ENCODE data around the gene TRPC3.

Gene TRPC3

DNA sequence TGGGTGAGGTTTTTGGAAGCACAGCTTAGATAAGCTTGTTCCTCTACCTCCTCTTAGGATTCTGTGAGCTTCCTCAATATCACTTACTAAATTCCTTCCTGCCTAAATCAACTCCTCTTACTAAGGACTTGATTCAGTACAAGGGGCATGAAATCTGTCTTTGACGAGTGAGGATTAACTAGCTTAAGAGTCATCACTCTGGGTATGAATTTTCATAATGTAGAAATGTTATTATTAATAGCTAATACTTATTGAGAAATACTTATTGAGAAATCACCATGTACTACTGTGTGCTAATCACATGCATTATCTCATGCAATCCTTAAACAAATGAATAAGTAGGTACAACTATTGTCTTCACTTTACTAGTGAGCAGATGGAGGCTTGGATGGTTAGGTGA, 28.6 kb downstream of the TRPC3 start:
- H3K27ac ChIP-seq: no peak overlapping the region
- TF ChIP-seq FOXP2 (optimal IDR thresholded peaks at IDR 0.05; ENCODE audit: control extremely low read depth, extremely low read length, insufficient read depth) (no peak), POLR2AphosphoS5 (IDR thresholded peaks at IDR 0.05; ENCODE audit: borderline replicate concordance, low read depth, low read length) (no peak), EZH2 (IDR thresholded peaks at IDR 0.05) (no peak)
- DNase-seq (ENCODE audit: low read depth, low spot score): no peak
- H3K36me3 ChIP-seq (ENCODE audit: insufficient read depth, low read length): no peaks in the 10 kb centered on the region
- H3K4me3 ChIP-seq: no peak overlapping the region
- H3K9ac ChIP-seq (ENCODE audit: insufficient read length): no peak overlapping the region
- H3K9me3 ChIP-seq (ENCODE audit: low read depth, low read length): no peaks in the 10 kb centered on the region

DNA sequence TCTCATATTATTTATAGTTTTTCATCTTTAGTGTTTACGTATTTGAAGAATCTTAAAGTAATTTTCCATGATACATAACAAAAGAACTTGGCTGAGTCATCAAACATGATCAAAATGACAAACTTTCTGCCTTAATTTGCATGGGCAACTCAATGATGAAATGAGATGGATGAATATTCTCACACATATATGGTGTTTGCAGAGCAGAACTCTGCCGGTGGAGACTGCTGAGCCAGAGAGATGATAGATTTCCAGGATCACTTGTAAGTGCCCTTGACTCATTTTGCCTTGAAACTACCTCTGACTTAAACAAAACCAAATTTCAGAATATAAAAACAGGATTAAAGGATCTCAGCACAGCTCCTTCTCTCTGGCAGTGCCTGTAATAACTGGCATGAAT, 38.2 kb downstream of the TRPC3 start:
- TF ChIP-seq EZH2 (IDR thresholded peaks at IDR 0.05) (no peak), POLR2AphosphoS5 (IDR thresholded peaks at IDR 0.05; ENCODE audit: borderline replicate concordance, low read depth, low read length) (no peak), FOXP2 (optimal IDR thresholded peaks at IDR 0.05; ENCODE audit: control extremely low read depth, extremely low read length, insufficient read depth) (no peak)
- H3K27ac ChIP-seq: no peak overlapping the region
- no peaks in the 10 kb centered on the region for H3K36me3 ChIP-seq (ENCODE audit: insufficient read depth, low read length)
- H3K9ac ChIP-seq (ENCODE audit: insufficient read length): no peak overlapping the region
- H3K9me3 ChIP-seq (ENCODE audit: low read depth, low read length): no peaks in the 10 kb centered on the region
- no peak for DNase-seq (ENCODE audit: low read depth, low spot score)
- no peak overlapping the region for H3K4me3 ChIP-seq

DNA sequence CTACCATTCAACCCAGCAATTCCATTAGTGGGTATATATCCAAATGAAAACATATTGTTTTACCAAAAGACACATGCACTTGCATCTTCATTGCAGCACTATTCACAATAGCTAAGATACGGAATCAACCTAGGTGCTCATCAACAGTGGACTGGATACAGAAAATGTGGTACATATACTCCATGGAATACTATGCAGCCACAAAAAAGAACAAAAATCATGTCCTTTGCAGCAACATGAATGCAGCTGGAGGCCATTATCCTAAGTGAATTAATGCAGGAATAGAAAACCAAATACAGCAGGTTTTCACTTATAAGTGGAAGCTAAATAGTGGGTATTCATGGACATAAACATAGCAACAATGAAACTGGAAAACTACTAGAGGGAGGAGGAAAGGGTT, 43.5 kb downstream of the TRPC3 start:
- H3K36me3 ChIP-seq (ENCODE audit: insufficient read depth, low read length): no peaks in the 10 kb centered on the region
- no peak for TF ChIP-seq FOXP2 (optimal IDR thresholded peaks at IDR 0.05; ENCODE audit: control extremely low read depth, extremely low read length, insufficient read depth)
- no peak for TF ChIP-seq POLR2AphosphoS5 (IDR thresholded peaks at IDR 0.05; ENCODE audit: borderline replicate concordance, low read depth, low read length)
- no peak for TF ChIP-seq EZH2 (IDR thresholded peaks at IDR 0.05)
- no peaks in the 10 kb centered on the region for H3K9me3 ChIP-seq (ENCODE audit: low read depth, low read length)
- DNase-seq (ENCODE audit: low read depth, low spot score): no peak
- H3K9ac ChIP-seq (ENCODE audit: insufficient read length): no peak overlapping the region
- no peak overlapping the region for H3K27ac ChIP-seq
- H3K4me3 ChIP-seq: no peak overlapping the region

DNA sequence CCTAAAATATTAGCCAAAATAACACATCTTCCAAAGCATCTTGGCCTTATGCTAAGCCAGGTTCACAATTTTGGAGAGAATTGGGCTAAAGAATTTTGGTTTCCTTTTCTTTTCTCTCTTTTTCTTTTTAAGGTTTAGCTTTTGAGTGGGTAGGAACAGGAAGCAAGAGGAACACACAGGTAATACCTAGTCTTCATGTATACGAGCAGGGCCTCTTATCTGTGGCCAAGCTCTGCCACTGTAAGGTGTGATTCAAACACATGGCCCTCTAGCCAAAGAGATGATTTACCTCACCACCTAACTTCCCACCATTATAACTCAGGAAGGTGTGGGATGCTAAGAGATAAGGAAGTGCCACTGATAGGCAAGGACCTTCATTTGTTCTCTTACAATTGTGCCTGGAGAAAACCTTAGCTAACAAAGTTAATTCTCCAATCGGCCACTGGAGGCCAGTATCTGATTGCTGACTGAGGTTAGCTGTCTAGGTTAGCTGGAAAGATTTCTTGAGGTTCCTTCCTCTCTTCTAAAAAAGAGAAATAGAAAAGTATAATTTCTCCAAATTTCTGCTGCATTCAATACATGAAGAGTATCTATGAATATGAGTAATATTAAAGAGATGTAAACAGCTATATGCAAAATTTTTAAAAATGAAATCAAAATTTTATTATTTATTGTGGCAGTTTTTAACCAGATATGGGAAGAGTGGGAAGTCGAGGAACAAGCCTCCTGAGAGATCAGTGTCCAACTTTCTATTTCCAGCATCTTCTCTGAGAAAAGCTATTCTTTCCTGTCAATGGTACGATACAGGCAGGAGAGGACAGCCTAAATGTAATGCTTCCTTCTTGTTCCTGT, 51.5 kb downstream of the TRPC3 start:
- H3K4me3 ChIP-seq: no peak overlapping the region
- H3K9ac ChIP-seq (ENCODE audit: insufficient read length): no peak overlapping the region
- TF ChIP-seq EZH2 (IDR thresholded peaks at IDR 0.05) (no peak), FOXP2 (optimal IDR thresholded peaks at IDR 0.05; ENCODE audit: control extremely low read depth, extremely low read length, insufficient read depth) (no peak), POLR2AphosphoS5 (IDR thresholded peaks at IDR 0.05; ENCODE audit: borderline replicate concordance, low read depth, low read length) (no peak)
- H3K36me3 ChIP-seq (ENCODE audit: insufficient read depth, low read length): no peaks in the 10 kb centered on the region
- no peaks in the 10 kb centered on the region for H3K9me3 ChIP-seq (ENCODE audit: low read depth, low read length)
- H3K27ac ChIP-seq: no peak overlapping the region
- DNase-seq (ENCODE audit: low read depth, low spot score): peak; percentile 24

DNA sequence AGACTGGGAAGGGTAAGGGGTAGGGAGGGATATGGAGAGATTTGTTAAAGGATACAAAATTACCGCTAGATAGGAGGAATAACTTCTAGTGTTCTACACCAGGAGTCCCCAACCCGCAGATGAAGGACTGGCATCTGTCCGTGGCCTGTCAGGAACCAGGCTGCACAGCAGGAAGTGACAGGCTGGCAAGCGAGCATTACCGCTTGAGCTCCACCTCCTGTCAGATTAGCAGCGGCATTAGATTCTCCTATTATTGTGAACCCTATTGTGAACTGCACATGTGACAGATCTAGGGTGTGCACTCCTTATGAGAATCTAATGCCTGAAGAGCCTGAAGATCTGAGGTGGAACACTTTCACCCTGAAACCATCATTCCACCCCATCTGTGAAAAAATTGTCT, 53.7 kb downstream of the TRPC3 start:
- TF ChIP-seq POLR2AphosphoS5 (IDR thresholded peaks at IDR 0.05; ENCODE audit: borderline replicate concordance, low read depth, low read length): no peak
- TF ChIP-seq FOXP2 (optimal IDR thresholded peaks at IDR 0.05; ENCODE audit: control extremely low read depth, extremely low read length, insufficient read depth): no peak
- TF ChIP-seq EZH2 (IDR thresholded peaks at IDR 0.05): no peak
- Histone ChIP-seq H3K4me3 (no peak overlapping the region), H3K36me3 (ENCODE audit: insufficient read depth, low read length) (no peaks in the 10 kb centered on the region), H3K27ac (no peak overlapping the region), H3K9ac (ENCODE audit: insufficient read length) (no peak overlapping the region), H3K9me3 (ENCODE audit: low read depth, low read length) (no peaks in the 10 kb centered on the region)
- DNase-seq (ENCODE audit: low read depth, low spot score): no peak

DNA sequence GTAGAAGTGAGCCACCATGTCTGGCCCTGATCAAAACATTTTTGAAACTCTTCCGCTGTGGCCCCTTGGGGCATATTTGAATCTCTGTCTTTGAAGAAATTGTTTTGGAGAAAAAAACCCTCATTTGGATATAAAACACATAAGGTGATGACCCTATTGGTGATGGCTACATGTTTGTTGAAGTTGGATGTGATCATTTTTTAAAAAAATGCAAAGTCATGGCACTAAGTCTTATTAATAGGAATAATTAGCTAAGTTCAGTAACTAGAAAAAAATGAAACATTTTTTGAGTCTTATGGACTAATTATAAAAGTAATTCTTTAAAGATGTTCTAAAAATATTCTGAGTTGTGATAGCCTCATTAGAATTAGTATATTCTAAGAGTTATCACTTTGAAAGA, 63.7 kb downstream of the TRPC3 start:
- TF ChIP-seq FOXP2 (optimal IDR thresholded peaks at IDR 0.05; ENCODE audit: control extremely low read depth, extremely low read length, insufficient read depth) (no peak), POLR2AphosphoS5 (IDR thresholded peaks at IDR 0.05; ENCODE audit: borderline replicate concordance, low read depth, low read length) (no peak), EZH2 (IDR thresholded peaks at IDR 0.05) (no peak)

DNA sequence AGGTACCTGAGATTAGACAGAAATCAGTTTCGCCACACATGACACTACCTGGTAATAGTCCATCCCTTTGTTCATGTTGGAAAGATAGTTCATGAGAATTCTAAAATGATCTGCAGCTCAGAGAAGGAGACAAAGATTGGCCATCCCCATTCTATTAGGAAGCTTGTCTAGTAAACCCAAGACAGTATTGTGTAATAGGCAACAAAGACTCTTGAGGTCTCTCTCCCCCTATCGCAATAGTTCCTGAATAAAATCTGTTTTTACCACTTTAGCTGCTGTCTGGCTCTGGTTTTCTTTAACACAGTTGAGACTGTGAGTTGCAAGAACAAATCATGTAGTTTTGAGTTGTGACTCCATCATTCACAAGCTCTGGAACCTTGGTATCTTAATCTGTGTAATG, 66.7 kb downstream of the TRPC3 start:
- no peak overlapping the region for H3K9ac ChIP-seq (ENCODE audit: insufficient read length)
- H3K4me3 ChIP-seq: no peak overlapping the region
- H3K9me3 ChIP-seq (ENCODE audit: low read depth, low read length): no peaks in the 10 kb centered on the region
- H3K27ac ChIP-seq: no peak overlapping the region
- no peaks in the 10 kb centered on the region for H3K36me3 ChIP-seq (ENCODE audit: insufficient read depth, low read length)
- DNase-seq (ENCODE audit: low read depth, low spot score): no peak
- TF ChIP-seq FOXP2 (optimal IDR thresholded peaks at IDR 0.05; ENCODE audit: control extremely low read depth, extremely low read length, insufficient read depth) (no peak), EZH2 (IDR thresholded peaks at IDR 0.05) (no peak), POLR2AphosphoS5 (IDR thresholded peaks at IDR 0.05; ENCODE audit: borderline replicate concordance, low read depth, low read length) (no peak)

More for the DNA sequence above, 63.7 kb downstream of the TRPC3 start:
- Histone ChIP-seq H3K9ac (ENCODE audit: insufficient read length) (no peak overlapping the region), H3K4me3 (no peak overlapping the region), H3K36me3 (ENCODE audit: insufficient read depth, low read length) (no peaks in the 10 kb centered on the region), H3K9me3 (ENCODE audit: low read depth, low read length) (no peaks in the 10 kb centered on the region), H3K27ac (no peak overlapping the region)
- DNase-seq (ENCODE audit: low read depth, low spot score): no peak

DNA sequence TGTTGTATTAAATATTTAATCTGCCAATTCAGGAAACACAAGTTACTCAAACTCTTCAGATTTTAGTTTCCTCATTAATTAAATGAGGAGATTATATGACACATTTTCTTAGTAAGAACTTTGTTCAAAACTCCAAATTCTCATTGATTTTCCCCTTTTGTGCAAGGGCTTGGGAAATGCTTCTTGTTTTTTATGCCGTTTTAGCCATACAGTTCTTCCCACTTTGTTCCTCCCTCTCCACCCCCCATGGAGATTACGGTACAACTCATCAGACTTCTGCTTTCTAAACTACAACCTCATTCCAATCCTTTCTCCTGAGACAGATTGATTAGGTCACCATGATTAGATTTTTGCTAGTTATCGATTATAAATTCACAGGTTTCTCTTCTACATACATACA, 70.7 kb downstream of the TRPC3 start:
- H3K4me3 ChIP-seq: no peak overlapping the region
- DNase-seq (ENCODE audit: low read depth, low spot score): no peak
- no peaks in the 10 kb centered on the region for H3K9me3 ChIP-seq (ENCODE audit: low read depth, low read length)
- TF ChIP-seq FOXP2 (optimal IDR thresholded peaks at IDR 0.05; ENCODE audit: control extremely low read depth, extremely low read length, insufficient read depth) (no peak), POLR2AphosphoS5 (IDR thresholded peaks at IDR 0.05; ENCODE audit: borderline replicate concordance, low read depth, low read length) (no peak)
- no peaks in the 10 kb centered on the region for H3K36me3 ChIP-seq (ENCODE audit: insufficient read depth, low read length)
- H3K27ac ChIP-seq: no peak overlapping the region
- H3K9ac ChIP-seq (ENCODE audit: insufficient read length): no peak overlapping the region

DNA sequence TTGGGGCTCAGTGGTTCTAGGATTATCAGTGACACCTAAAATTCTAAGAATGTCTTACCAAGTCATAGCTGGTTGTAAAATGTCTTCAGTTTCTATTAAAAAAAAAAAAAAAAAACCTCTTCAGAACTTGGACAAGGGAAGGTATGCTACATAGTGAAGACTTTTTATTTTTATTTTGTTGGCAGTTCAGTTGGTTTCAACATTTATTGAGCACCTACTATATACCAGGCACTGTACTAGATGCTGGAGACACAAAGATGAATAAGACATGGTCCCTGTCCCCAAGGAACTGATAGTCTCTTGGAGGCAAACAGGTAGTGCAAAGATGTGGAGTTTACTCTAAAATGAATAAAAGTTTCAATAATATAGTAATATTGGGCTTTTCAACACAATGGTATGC, 72.7 kb downstream of the TRPC3 start:
- Histone ChIP-seq H3K9me3 (ENCODE audit: low read depth, low read length) (no peaks in the 10 kb centered on the region), H3K36me3 (ENCODE audit: insufficient read depth, low read length) (no peaks in the 10 kb centered on the region), H3K27ac (no peak overlapping the region), H3K4me3 (no peak overlapping the region), H3K9ac (ENCODE audit: insufficient read length) (no peak overlapping the region)
- no peak for DNase-seq (ENCODE audit: low read depth, low spot score)
- no peak for TF ChIP-seq EZH2 (IDR thresholded peaks at IDR 0.05)
- no peak for TF ChIP-seq POLR2AphosphoS5 (IDR thresholded peaks at IDR 0.05; ENCODE audit: borderline replicate concordance, low read depth, low read length)
- TF ChIP-seq FOXP2 (optimal IDR thresholded peaks at IDR 0.05; ENCODE audit: control extremely low read depth, extremely low read length, insufficient read depth): no peak

Data from SK-N-MC (cell line).